Transverse colon (tissue), 4 donors: ENCODE results near the gene JAKMIP3. TPM values are rescaled to one million over a fixed set of nuclear protein-coding genes. Genes with fewer than 3 reads are reported as not detected.

Experiments
- DNase-seq: peaks from one replicate; pipeline ENCODE4 v3.0.0-alpha.2; 2019
- H3K27ac ChIP-seq, 4 donors: fragments of 200-600 bp; sonication (generic); 2 replicates each; pipeline ENCODE4 v1.5.1; 2016 to 2018; ENCODE audit warnings: inconsistent platforms in 4 of 4
- H3K27me3 ChIP-seq: fragments of 200-600 bp; sonication (generic); 2 replicates; pipeline ENCODE4 v1.5.1; 2017; ENCODE audit warnings: inconsistent platforms
- H3K36me3 ChIP-seq, 4 donors: fragments of 200-600 bp; sonication (generic); 2 replicates each; pipeline ENCODE4 v1.5.1; 2017 to 2019; ENCODE audit warnings: inconsistent platforms in 4 of 4
- H3K4me1 ChIP-seq, 4 donors: fragments of 200-600 bp; sonication (generic); 2 replicates each; pipeline ENCODE4 v1.5.1; 2017 to 2020; ENCODE audit warnings: inconsistent platforms in 4 of 4
- H3K4me3 ChIP-seq, 4 donors: fragments of 200-600 bp; sonication (generic); 1 replicate in 1 of 4; 2 replicates in 3 of 4; pipeline versions ENCODE4 v1.5.1 to v1.6.1; 2017 to 2019; ENCODE audit warnings: inconsistent platforms in 4 of 4
- H3K9me3 ChIP-seq, 2 donors: fragments of 200-600 bp; sonication (generic); 2 replicates each; pipeline ENCODE4 v1.5.1; 2017 to 2019; ENCODE audit warnings: inconsistent platforms in 2 of 2
- EP300 ChIP-seq: sonication (generic); formaldehyde crosslinking; IDR thresholded peaks from one replicate; pipeline ENCODE4 v1.6.1; 2017; ENCODE audit warnings: antibody characterized with exemption, low read depth
- POLR2A ChIP-seq: fragments of 450-650 bp; IDR thresholded peaks from one replicate; pipeline ENCODE4 v1.6.1; 2016; ENCODE audit warnings: antibody characterized with exemption, mild to moderate bottlenecking, moderate library complexity
- POLR2AphosphoS5 ChIP-seq, 3 donors: sonication (generic); formaldehyde crosslinking; IDR thresholded peaks; one replicate each; pipeline ENCODE4 v1.6.1; 2016; ENCODE audit warnings: antibody characterized with exemption in 3 of 3
- WGBS, 2 donors: methylation state at CpG; one replicate each; pipeline ENCODE4 v1.1.5; 2018; ENCODE audit warnings: low coverage in 1 of 2; 5-methylcytosine and 5-hydroxymethylcytosine counted together
- in situ Hi-C, 4 donors: fragments of 200-750 bp; cut with MboI; loops; one replicate each; pipeline versions ENCODE4 v1.15.0 to v1.15.1; 2017; ENCODE audit warnings: low sequenced_read_pairs in 3 of 4, low pct_ligation_motif_present in 1 of 4, low pct_unique_long_range_greater_than_20kb in 1 of 4
- intact Hi-C: fragments of 100-400 bp; cut with DNase I; formaldehyde crosslinking; loops from one replicate; pipeline ENCODE4 v1.15.1; 2023; ENCODE audit warnings: low total_unique reads
- total RNA-seq, 4 donors: library from RNA; depleted of rRNA; stranded (reverse); fragments of >200 nt; gene quantifications; one replicate each; pipeline ENCODE4 v1.1.0, GENCODE V29; 2016
- TF ChIP-seq, protein P1 (sequence below), 5 experiments: fragments of 200-600 bp in 3 of 5; fragments of 450-650 bp in 2 of 5; sonication (generic) in 3 of 5; IDR thresholded peaks; 1 replicate in 2 of 5; 2 replicates in 3 of 5; pipeline ENCODE4 v1.5.1; 2016 to 2017; ENCODE audit warnings: antibody characterized with exemption in 5 of 5, inconsistent platforms in 3 of 5, mild to moderate bottlenecking in 2 of 5, moderate library complexity in 1 of 5

JAKMIP3 gene
- total RNA-seq, 4 donors from 2014 or later = 0.14 to 1.1 (median 0.28) TPM

DNA sequence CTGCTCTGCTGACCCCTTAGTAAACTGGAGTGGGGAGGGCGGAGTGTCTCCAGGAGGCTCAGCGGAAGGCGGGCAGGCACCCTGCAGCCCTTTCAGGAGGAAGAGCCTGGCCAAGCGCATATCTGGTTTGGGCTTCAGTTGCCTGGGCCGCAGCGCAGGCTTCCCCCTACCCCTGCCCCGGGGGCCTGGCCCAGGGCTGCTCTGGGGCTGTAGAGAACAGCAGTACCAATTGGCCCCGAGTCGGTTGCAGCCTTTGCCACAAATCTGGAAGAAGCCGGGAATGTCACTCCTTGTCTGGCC is 28.1 kb upstream of the JAKMIP3 start:
- TF ChIP-seq EP300 (no peak), POLR2A (no peak), POLR2AphosphoS5 (IDR thresholded peaks at IDR 0.05) (no peak)
- TF ChIP-seq, protein P1, sequence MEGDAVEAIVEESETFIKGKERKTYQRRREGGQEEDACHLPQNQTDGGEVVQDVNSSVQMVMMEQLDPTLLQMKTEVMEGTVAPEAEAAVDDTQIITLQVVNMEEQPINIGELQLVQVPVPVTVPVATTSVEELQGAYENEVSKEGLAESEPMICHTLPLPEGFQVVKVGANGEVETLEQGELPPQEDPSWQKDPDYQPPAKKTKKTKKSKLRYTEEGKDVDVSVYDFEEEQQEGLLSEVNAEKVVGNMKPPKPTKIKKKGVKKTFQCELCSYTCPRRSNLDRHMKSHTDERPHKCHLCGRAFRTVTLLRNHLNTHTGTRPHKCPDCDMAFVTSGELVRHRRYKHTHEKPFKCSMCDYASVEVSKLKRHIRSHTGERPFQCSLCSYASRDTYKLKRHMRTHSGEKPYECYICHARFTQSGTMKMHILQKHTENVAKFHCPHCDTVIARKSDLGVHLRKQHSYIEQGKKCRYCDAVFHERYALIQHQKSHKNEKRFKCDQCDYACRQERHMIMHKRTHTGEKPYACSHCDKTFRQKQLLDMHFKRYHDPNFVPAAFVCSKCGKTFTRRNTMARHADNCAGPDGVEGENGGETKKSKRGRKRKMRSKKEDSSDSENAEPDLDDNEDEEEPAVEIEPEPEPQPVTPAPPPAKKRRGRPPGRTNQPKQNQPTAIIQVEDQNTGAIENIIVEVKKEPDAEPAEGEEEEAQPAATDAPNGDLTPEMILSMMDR (IDR thresholded peaks at IDR 0.05) = no peak
- 44% methylated on average over 5 of the region's 10 CpGs; no CpG with 5 or more reads in 1 of the 2 donors for WGBS, 2 donors
- H3K27me3 ChIP-seq = peaks cover 58% of the 10 kb centered on the region
- no peak overlapping the region for H3K27ac ChIP-seq
- H3K4me3 ChIP-seq = no peak overlapping the region
- DNase-seq = no peak
- H3K4me1 ChIP-seq = peaks cover 0 to 11% (median 5%) of the 10 kb centered on the region in 4 donors
- H3K9me3 ChIP-seq = no peaks in the 10 kb centered on the region
- no peaks in the 10 kb centered on the region for H3K36me3 ChIP-seq
- intact Hi-C loops = loop anchor here (5.0 kb wide), 1 partner anchor 150 kb away; no protein-coding TSS in a partner anchor
- in situ Hi-C loops = no loop called here

DNA sequence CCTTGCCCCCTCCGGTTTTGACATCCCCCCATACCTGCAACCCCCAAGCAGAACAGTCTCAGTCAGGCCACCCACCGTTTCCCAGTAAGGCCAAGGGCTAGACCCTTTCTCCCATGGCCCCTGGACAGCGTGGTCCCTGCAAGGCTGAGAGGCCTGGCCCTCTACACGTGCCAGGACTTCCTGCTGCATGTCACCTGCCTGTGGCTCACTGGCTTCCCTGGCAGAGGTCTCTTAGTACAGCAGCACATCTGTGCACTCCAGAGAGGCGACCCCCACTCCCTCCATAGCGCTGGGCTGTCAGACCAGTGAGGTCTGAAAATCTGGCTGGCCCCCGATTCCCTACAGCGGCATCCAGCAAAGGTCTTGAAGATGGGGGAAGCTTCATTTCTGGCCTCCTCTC is 26.4 kb upstream of the JAKMIP3 start:
- Histone ChIP-seq H3K27ac (no peak overlapping the region), H3K36me3 (no peaks in the 10 kb centered on the region), H3K27me3 (peaks cover 66% of the 10 kb centered on the region), H3K4me1 (peaks cover 0 to 11% (median 5%) of the 10 kb centered on the region in 4 donors), H3K9me3 (no peaks in the 10 kb centered on the region), H3K4me3 (no peak overlapping the region)
- in situ Hi-C loops (no loop called here), intact Hi-C loops (loop anchor here (5.0 kb wide), 1 partner anchor 152 kb away; no protein-coding TSS in a partner anchor)
- TF ChIP-seq POLR2A (no peak), POLR2AphosphoS5 (IDR thresholded peaks at IDR 0.05) (no peak), EP300 (no peak)
- TF ChIP-seq, protein P1 (IDR thresholded peaks at IDR 0.05) = no peak
- DNase-seq = no peak
- WGBS, 2 donors = 73 to 100% methylated on average over 1 to 8 of the region's 8 CpGs

DNA sequence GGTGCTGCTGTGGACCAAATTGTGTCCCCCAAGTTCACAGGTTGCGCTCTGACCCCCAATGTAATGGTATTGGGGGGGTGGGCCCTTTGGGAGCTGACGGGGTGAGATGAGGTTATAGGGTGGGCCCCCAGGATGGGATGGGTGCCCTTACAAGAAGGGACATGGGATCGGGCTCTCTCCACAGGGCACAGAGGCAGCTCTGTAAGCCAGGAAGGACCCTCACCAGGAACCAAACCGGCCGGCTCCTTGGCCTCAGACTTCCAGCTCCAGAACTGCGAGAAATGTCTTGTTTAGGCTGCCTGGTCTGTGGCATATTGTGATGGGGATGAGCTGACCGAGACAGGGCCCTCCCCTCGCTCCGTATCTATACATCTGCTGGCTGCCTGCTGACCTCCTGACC is 25.7 kb upstream of the JAKMIP3 start:
- WGBS, 2 donors = 67% methylated on average over 9 of the region's 9 CpGs; no CpG with 5 or more reads in 1 of the 2 donors
- Histone ChIP-seq H3K9me3 (no peaks in the 10 kb centered on the region), H3K27ac (no peak overlapping the region), H3K36me3 (no peaks in the 10 kb centered on the region), H3K4me1 (peaks cover 0 to 11% (median 5%) of the 10 kb centered on the region in 4 donors), H3K4me3 (no peak overlapping the region), H3K27me3 (peaks cover 64% of the 10 kb centered on the region)
- no peak for DNase-seq
- in situ Hi-C loops (no loop called here), intact Hi-C loops (no loop called here)
- TF ChIP-seq EP300 (no peak), POLR2AphosphoS5 (IDR thresholded peaks at IDR 0.05) (no peak), POLR2A (no peak)
- TF ChIP-seq, protein P1 (IDR thresholded peaks at IDR 0.05) = no peak

DNA sequence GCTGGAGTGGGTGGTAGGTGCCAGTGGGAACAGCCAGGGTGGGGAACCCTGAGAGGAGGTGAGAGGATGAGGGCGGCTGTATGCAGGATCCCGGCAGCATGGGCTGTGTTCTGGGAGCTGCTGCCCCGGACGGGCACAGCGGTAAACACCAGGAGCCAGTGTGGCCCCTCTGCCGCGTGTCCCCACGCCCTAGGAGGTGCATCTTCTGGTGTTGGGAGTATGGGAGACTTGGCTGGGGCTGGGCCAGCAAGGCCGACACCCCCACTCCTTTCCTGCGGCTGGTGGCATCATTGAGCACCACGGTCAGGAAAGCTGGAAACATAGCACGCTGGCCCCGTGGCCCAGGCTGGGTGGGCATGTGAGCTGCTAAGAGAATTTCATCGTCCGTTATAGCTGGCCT is 24.4 kb upstream of the JAKMIP3 start:
- peaks cover 54% of the 10 kb centered on the region for H3K27me3 ChIP-seq

More for the DNA sequence above, 24.4 kb upstream of the JAKMIP3 start:
- Histone ChIP-seq H3K27ac (no peak overlapping the region), H3K4me1 (peaks cover 0 to 6% (median 3%) of the 10 kb centered on the region in 4 donors), H3K36me3 (no peaks in the 10 kb centered on the region), H3K9me3 (no peaks in the 10 kb centered on the region), H3K4me3 (no peak overlapping the region)
- TF ChIP-seq POLR2A (no peak), EP300 (no peak), POLR2AphosphoS5 (IDR thresholded peaks at IDR 0.05) (no peak)
- TF ChIP-seq, protein P1 (IDR thresholded peaks at IDR 0.05) = no peak
- intact Hi-C loops = no loop called here
- in situ Hi-C loops = no loop called here
- no peak for DNase-seq
- 86 to 100% methylated on average over 2 to 15 of the region's 15 CpGs for WGBS, 2 donors
